Calu3 (cell line): Measurements from ENCODE around the gene SNX13. TPM values are rescaled to one million over a fixed set of nuclear protein-coding genes. Genes with fewer than 3 reads are reported as not detected.

ENCODE experiments used
- Bru-seq: library from RNA; stranded (reverse); fragments of 400-500 nt; gene quantifications from one replicate; lab custom pipeline; 2021; lab: Mats Ljungman, UMichigan
- BruChase-seq, 2 experiments: library from RNA; stranded (reverse); fragments of 400-500 nt; gene quantifications; one replicate each; lab custom pipeline; 2021; lab: Mats Ljungman, UMichigan
- BruUV-seq: library from RNA; stranded (reverse); fragments of 400-500 nt; replicated peaks from 2 replicates; lab custom pipeline; 2021; lab: Mats Ljungman, UMichigan
- CTCF ChIA-PET: fragments of 300-600 bp; sonication (Branson Sonifier 250); formaldehyde crosslinking; loops from one replicate; lab custom pipeline; 2022; ENCODE audit warnings: antibody characterized with exemption; lab: Charles Lee
- DNase-seq: peaks from one replicate; pipeline ENCODE4 v3.0.0; 2022
- H3K27ac Mint-ChIP-seq: one replicate; pipeline ENCODE4 v1.8.0; 2022; ENCODE audit warnings: mixed read lengths; ENCODE audit not compliant: unreplicated experiment
- H3K27me3 Mint-ChIP-seq: one replicate; pipeline ENCODE4 v1.8.0; 2022; ENCODE audit warnings: mixed read lengths; ENCODE audit not compliant: unreplicated experiment
- H3K36me3 Mint-ChIP-seq: one replicate; pipeline ENCODE4 v1.8.0; 2022; ENCODE audit warnings: mild to moderate bottlenecking, moderate library complexity, mixed read lengths; ENCODE audit not compliant: insufficient read depth, unreplicated experiment
- H3K4me1 Mint-ChIP-seq: one replicate; pipeline ENCODE4 v1.8.0; 2022; ENCODE audit warnings: mild to moderate bottlenecking, low read depth, mixed read lengths; ENCODE audit not compliant: unreplicated experiment
- H3K4me3 Mint-ChIP-seq: one replicate; pipeline ENCODE4 v1.8.0; 2022; ENCODE audit warnings: mild to moderate bottlenecking, low read depth, moderate library complexity, mixed read lengths; ENCODE audit not compliant: unreplicated experiment
- H3K9me3 Mint-ChIP-seq: one replicate; pipeline ENCODE4 v1.8.0; 2022; ENCODE audit warnings: low read depth, mixed read lengths; ENCODE audit not compliant: unreplicated experiment
- CTCF ChIP-seq: fragments of 200-600 bp; IDR thresholded peaks from one replicate; pipeline ENCODE4 v1.8.0; 2022; ENCODE audit warnings: antibody characterized with exemption; ENCODE audit not compliant: unreplicated experiment
- intact Hi-C: fragments of 100-400 bp; cut with micrococcal nuclease; formaldehyde crosslinking; loops from one replicate; pipeline ENCODE4 v1.10.0; 2022; ENCODE audit not compliant: unreplicated experiment
- long read RNA-seq: library from polyadenylated mRNA; stranded (forward); transcript quantifications from one replicate; pipeline ENCODE4 v2.0.0, GENCODE V29; 2022
- total RNA-seq: library from RNA; stranded (reverse); gene quantifications from 2 replicates; pipeline ENCODE4 v1.2.3, GENCODE V29; 2022

SNX13 gene
- total RNA-seq = 69.3 and 71.9 TPM in 2 replicates
- Bru-seq, nascent RNA = percentile 96 among the genes with signal in this experiment
- percentile 78 among the genes with signal in this experiment for BruChase-seq, experiment 1, labeled RNA remaining after a 6-hour chase
- BruChase-seq, experiment 2, labeled RNA remaining after a 2-hour chase = percentile 83 among the genes with signal in this experiment
- long read RNA-seq, full-length matches to known transcripts = 32 of 49 reads
- long read RNA-seq, partial matches to known transcripts = 3 of 49 reads
- long read RNA-seq, other reads (novel, unspliced or antisense) = 14 of 49 reads

GRCh38 chr7:17940302-17940883, at the start of gene SNX13:
Gene SNX13, minus strand, starts transcription at chr7:17940494. Its CDS starts 199 bp downstream, at chr7:17940295.
- Mint-ChIP-seq H3K4me1 (peaks cover 33% of the 10 kb centered on the region), H3K9me3 (no peaks in the 10 kb centered on the region), H3K4me3 (peak within 1 kb of the TSS; percentile 95), H3K27me3 (no peaks in the 10 kb centered on the region), H3K27ac (peak within 1 kb of the TSS; percentile 94), H3K36me3 (peaks cover 32% of the 10 kb centered on the region)
- CTCF ChIA-PET = interaction anchor here (1.2 kb wide), 1 partner anchor 100 kb away, joined by 3 read pairs; no protein-coding TSS in a partner anchor
- BruUV-seq = no TSS peak
- TF ChIP-seq CTCF = peak; percentile 37
- intact Hi-C loops = no loop called here
- peak; percentile 97 for DNase-seq

- Mint-ChIP-seq H3K27ac (no peak overlapping the region), H3K4me1 (peaks cover 40% of the 10 kb centered on the region), H3K36me3 (no peaks in the 10 kb centered on the region), H3K27me3 (no peaks in the 10 kb centered on the region), H3K4me3 (no peak overlapping the region), H3K9me3 (peaks cover 2% of the 10 kb centered on the region)
- no peak for DNase-seq
- intact Hi-C loops = loop anchor here (5.0 kb wide), 1 partner anchor 53 kb away; no protein-coding TSS in a partner anchor
- no TSS peak for BruUV-seq
- no peak for TF ChIP-seq CTCF
- CTCF ChIA-PET = no interaction called here
Observed at GRCh38 chr7:17989546-17989945, 49.3 kb upstream of the SNX13 start.

GRCh38 chr7:17988858-17989257, 48.6 kb upstream of the SNX13 start:
- Mint-ChIP-seq H3K4me1 (peaks cover 45% of the 10 kb centered on the region), H3K9me3 (peaks cover 2% of the 10 kb centered on the region), H3K27me3 (no peaks in the 10 kb centered on the region), H3K4me3 (no peak overlapping the region), H3K27ac (no peak overlapping the region), H3K36me3 (no peaks in the 10 kb centered on the region)
- intact Hi-C loops = loop anchor here (5.0 kb wide), 1 partner anchor 53 kb away; no protein-coding TSS in a partner anchor
- no peak for DNase-seq
- TF ChIP-seq CTCF = no peak
- BruUV-seq = no TSS peak
- CTCF ChIA-PET = no interaction called here

- Mint-ChIP-seq H3K27ac (no peak overlapping the region), H3K4me3 (no peak overlapping the region), H3K4me1 (peaks cover 53% of the 10 kb centered on the region), H3K27me3 (no peaks in the 10 kb centered on the region), H3K36me3 (no peaks in the 10 kb centered on the region), H3K9me3 (peaks cover 4% of the 10 kb centered on the region)
- BruUV-seq = no TSS peak
- no peak for DNase-seq
- TF ChIP-seq CTCF = no peak
- intact Hi-C loops = loop anchor here (5.0 kb wide), 1 partner anchor 54 kb away; no protein-coding TSS in a partner anchor
- CTCF ChIA-PET = no interaction called here
Observed at GRCh38 chr7:17988141-17988540, 47.8 kb upstream of the SNX13 start.
